GM12875 (cell line): Measurements from ENCODE around the gene TMSB4X.
A peak's percentile ranks its signal among the peaks of the same experiment; 100 is the strongest.

Source experiments
- H3K4me3 ChIP-seq: one replicate; pipeline ENCODE4 v1.5.1; 2011; ENCODE audit warnings: low read depth, low read length, control low read depth
- CTCF ChIP-seq: IDR thresholded peaks from 2 replicates; pipeline ENCODE4 v1.5.1; 2011; ENCODE audit warnings: low read depth, mild to moderate bottlenecking, control low read depth, inconsistent platforms, low read length, moderate library complexity, borderline replicate concordance; ENCODE audit not compliant: insufficient read depth

The TMSB4X gene

GRCh38 chrX:12986164-12986779, 11.4 kb downstream of the TMSB4X start:
- H3K4me3 ChIP-seq: peak overlapping the region; percentile 26
- TF ChIP-seq CTCF: no peak

GRCh38 chrX:12986886-12987285, 12.0 kb downstream of the TMSB4X start:
- no peak for TF ChIP-seq CTCF
- no peak overlapping the region for H3K4me3 ChIP-seq

DNA sequence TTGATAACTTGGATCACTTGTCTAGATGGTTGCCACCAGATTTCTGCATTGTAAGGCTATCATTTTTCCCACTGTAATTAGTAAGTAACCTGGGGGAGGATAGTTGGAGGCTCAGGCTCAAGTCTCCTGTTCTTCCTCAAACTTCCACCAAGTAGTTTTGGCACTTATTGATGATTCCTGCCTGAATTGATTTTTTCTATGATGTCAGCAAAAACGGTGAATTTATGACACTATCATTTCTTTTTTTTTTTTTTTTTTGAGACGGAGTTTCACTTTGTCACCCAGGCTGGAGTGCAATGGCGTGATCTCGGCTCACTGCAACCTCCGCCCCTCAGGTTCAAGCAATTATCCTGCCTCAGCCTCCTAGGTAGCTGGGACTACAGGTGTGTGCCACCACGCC, 12.4 kb downstream of the TMSB4X start:
- no peak overlapping the region for H3K4me3 ChIP-seq
- no peak for TF ChIP-seq CTCF

- no peak overlapping the region for H3K4me3 ChIP-seq
Measured at GRCh38 chrX:12987900-12988594, 13.1 kb downstream of the TMSB4X start.

GRCh38 chrX:12988797-12989196, 13.9 kb downstream of the TMSB4X start:
- no peak for TF ChIP-seq CTCF
- no peak overlapping the region for H3K4me3 ChIP-seq

More at GRCh38 chrX:12987900-12988594, 13.1 kb downstream of the TMSB4X start:
- TF ChIP-seq CTCF: no peak

GRCh38 chrX:12989461-12989860, 14.6 kb downstream of the TMSB4X start:
- H3K4me3 ChIP-seq: no peak overlapping the region
- no peak for TF ChIP-seq CTCF

DNA sequence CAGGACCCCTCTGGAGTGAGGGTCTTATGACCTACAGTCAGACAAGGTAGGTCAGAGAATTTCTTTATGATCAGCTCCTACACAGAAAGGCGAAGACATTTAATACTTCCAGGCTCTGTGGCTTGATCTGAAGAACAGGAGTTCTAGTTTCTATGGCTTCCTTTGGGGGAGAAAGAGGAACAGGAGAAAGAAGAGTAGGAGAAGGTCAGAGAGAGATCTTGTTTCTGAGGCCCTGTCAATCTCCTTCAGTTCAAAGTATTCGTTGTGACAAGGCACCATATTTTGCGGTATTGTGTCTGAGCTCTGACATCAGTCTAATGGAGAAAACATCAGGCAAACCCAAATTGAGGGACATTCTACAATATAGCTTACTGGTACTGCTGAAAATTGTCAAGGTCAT, 16.7 kb downstream of the TMSB4X start:
- no peak overlapping the region for H3K4me3 ChIP-seq
- TF ChIP-seq CTCF: no peak
